ENCODE data around the gene RNF141. TPM values are rescaled to one million over a fixed set of nuclear protein-coding genes. Genes with fewer than 3 reads are reported as not detected.

The RNF141 gene
- 14.3 and 15.4 TPM in 2 replicates for total RNA-seq

- Mint-ChIP-seq H3K27ac (peak within 1 kb of the TSS; percentile 78), H3K9me3 (peaks cover 4% of the 10 kb centered on the region), H3K4me1 (peaks cover 14% of the 10 kb centered on the region), H3K4me3 (peak within 1 kb of the TSS; percentile 92), H3K36me3 (ENCODE audit: low read depth) (no peaks in the 10 kb centered on the region), H3K27me3 (peaks cover 3% of the 10 kb centered on the region)
- intact Hi-C loops (cut with micrococcal nuclease) = loop anchor here (1.0 to 5.0 kb wide), 7 partner anchors 14 to 234 kb away; partner anchors contain the start of gene ADM
- peak; percentile 99 for DNase-seq
Measured at GRCh38 chr11:10540915-10541560, at the start of gene RNF141. TSS of gene RNF141 (minus strand) at chr11:10541187. CDS start at chr11:10534158, 7,029 bp downstream.

DNA sequence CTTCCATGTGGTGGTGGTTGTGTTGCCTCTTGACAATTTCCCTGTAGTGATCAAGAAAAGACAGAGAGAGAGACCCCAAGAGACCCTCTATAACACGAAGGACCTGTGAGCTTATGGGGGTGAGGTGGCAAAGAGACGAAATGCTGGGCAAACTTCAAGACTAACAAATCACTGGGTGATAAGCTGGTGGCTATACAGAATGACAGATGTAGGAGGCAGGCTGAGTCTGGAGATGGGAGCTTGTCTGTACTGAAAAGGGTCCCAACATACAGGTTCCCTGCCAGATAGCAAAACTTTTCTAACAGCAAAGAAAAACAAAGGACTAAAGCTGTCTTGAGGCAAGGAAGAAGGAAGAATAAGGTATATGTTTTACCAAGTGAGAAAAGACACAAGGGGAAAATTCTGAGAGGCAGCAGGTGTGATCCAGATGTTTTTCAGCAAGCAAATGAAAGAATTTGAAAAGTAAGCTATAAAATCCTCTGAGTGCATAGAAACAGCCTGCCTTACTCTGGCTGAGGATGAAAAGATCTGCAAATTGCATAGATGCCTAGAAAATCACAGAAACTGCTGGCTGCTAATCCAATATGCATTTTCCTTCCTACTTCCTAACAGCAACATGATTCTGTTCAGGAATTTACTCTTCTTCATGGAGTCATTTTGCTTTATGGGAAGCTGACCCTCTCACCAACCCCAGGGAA lies 49.4 kb upstream of the RNF141 start:
- Mint-ChIP-seq H3K4me1 (peaks cover 19% of the 10 kb centered on the region), H3K9me3 (no peaks in the 10 kb centered on the region), H3K4me3 (no peak overlapping the region), H3K27ac (no peak overlapping the region), H3K36me3 (ENCODE audit: low read depth) (no peaks in the 10 kb centered on the region), H3K27me3 (peaks cover 4% of the 10 kb centered on the region)
- intact Hi-C loops (cut with micrococcal nuclease) = no loop called here
- no peak for DNase-seq

DNA sequence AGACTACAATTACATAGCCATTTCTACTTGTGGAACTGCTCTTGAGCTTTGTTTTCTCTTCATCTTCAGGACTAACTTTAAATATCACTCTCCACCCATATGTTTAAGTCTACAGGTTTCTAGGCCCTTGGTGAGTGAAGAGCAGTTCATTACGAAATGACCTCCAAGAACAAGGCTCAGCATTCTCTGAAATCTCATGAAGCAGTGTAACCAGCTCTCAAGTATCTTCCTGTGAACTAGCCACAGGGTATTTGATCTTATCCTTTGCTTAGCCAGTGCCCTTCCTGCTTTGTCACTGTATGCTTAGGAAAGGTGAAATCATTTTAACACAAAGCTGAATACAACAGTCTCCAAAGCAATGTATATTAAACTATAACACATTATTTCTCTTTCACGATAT lies 47.9 kb upstream of the RNF141 start:
- Mint-ChIP-seq H3K9me3 (no peaks in the 10 kb centered on the region), H3K4me1 (peaks cover 15% of the 10 kb centered on the region)
- intact Hi-C loops (cut with micrococcal nuclease) = no loop called here

GRCh38 chr11:10587995-10588394 lies 47.0 kb upstream of the RNF141 start:
- H3K4me3 Mint-ChIP-seq = no peak overlapping the region
- H3K36me3 Mint-ChIP-seq (ENCODE audit: low read depth) = no peaks in the 10 kb centered on the region
- H3K4me1 Mint-ChIP-seq = peaks cover 15% of the 10 kb centered on the region
- intact Hi-C loops (cut with micrococcal nuclease) = no loop called here
- H3K27ac Mint-ChIP-seq = no peak overlapping the region
- H3K9me3 Mint-ChIP-seq = no peaks in the 10 kb centered on the region
- DNase-seq = no peak
- H3K27me3 Mint-ChIP-seq = peaks cover 12% of the 10 kb centered on the region

More for the DNA sequence above, 47.9 kb upstream of the RNF141 start:
- Mint-ChIP-seq H3K27me3 (peaks cover 4% of the 10 kb centered on the region), H3K36me3 (ENCODE audit: low read depth) (no peaks in the 10 kb centered on the region), H3K4me3 (no peak overlapping the region), H3K27ac (no peak overlapping the region)
- no peak for DNase-seq

DNA sequence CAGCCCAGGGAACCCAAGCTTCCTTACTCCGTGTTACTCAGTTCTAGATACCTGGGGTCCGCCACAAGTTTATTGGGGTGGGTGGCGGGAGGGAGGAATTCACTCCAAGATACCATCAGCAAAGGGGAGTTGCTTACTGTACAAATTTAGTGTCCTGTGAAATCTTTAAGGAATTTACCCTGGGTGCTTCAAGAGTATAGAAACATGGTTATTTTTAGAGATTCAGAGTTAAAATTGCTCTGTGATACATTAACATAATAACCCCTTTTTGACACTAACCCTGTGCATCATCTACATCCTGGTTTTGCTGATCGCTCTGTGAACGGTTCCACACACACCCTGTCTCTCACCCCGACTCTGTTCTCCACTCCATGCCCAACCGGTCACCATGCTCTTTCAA lies 46.4 kb upstream of the RNF141 start:
- H3K4me3 Mint-ChIP-seq = no peak overlapping the region
- H3K36me3 Mint-ChIP-seq (ENCODE audit: low read depth) = no peaks in the 10 kb centered on the region
- H3K27ac Mint-ChIP-seq = no peak overlapping the region
- DNase-seq = no peak
- peaks cover 15% of the 10 kb centered on the region for H3K4me1 Mint-ChIP-seq
- intact Hi-C loops (cut with micrococcal nuclease) = no loop called here
- H3K9me3 Mint-ChIP-seq = no peaks in the 10 kb centered on the region
- H3K27me3 Mint-ChIP-seq = peaks cover 14% of the 10 kb centered on the region

DNA sequence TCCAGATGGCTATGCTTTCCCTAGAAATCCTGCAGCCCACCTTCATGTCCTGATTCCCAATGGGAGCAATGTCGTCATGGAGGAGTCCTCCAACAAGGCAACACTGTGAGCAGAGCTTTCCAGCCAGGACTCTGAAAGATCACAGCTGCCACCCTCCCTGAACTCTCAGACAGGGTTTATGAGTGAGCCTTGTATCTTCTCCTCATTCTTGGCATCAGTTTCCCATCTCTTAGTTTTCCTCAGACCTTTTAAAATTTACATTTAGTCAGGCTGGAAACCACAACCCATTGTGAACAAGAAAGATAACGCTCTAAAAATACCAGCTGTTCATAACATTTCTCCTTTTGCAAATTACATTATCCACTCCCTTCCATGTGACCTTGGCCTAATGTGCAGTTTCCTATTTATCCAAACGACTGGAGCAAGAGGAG lies 43.1 kb upstream of the RNF141 start:
- Mint-ChIP-seq H3K27me3 (peaks cover 15% of the 10 kb centered on the region), H3K4me3 (no peak overlapping the region), H3K36me3 (ENCODE audit: low read depth) (no peaks in the 10 kb centered on the region), H3K27ac (no peak overlapping the region), H3K4me1 (peaks cover 11% of the 10 kb centered on the region), H3K9me3 (no peaks in the 10 kb centered on the region)
- intact Hi-C loops (cut with micrococcal nuclease) = no loop called here
- DNase-seq = no peak

- Mint-ChIP-seq H3K4me1 (peaks cover 2% of the 10 kb centered on the region), H3K27me3 (peaks cover 26% of the 10 kb centered on the region), H3K36me3 (ENCODE audit: low read depth) (no peaks in the 10 kb centered on the region), H3K4me3 (no peak overlapping the region), H3K27ac (no peak overlapping the region), H3K9me3 (no peaks in the 10 kb centered on the region)
- no peak for DNase-seq
- intact Hi-C loops (cut with micrococcal nuclease) = no loop called here
Measured at GRCh38 chr11:10581481-10582019, 40.6 kb upstream of the RNF141 start.

GRCh38 chr11:10580623-10581022 lies 39.6 kb upstream of the RNF141 start:
- intact Hi-C loops (cut with micrococcal nuclease) = no loop called here
- no peaks in the 10 kb centered on the region for H3K36me3 Mint-ChIP-seq (ENCODE audit: low read depth)

GRCh38 chr11:10579700-10580099 lies 38.7 kb upstream of the RNF141 start:
- peaks cover 25% of the 10 kb centered on the region for H3K27me3 Mint-ChIP-seq
- no peak for DNase-seq
- no peaks in the 10 kb centered on the region for H3K9me3 Mint-ChIP-seq
- H3K4me1 Mint-ChIP-seq = no peaks in the 10 kb centered on the region
- H3K27ac Mint-ChIP-seq = no peak overlapping the region
- H3K36me3 Mint-ChIP-seq (ENCODE audit: low read depth) = no peaks in the 10 kb centered on the region
- intact Hi-C loops (cut with micrococcal nuclease) = no loop called here
- H3K4me3 Mint-ChIP-seq = no peak overlapping the region

More at GRCh38 chr11:10580623-10581022, 39.6 kb upstream of the RNF141 start:
- no peak overlapping the region for H3K27ac Mint-ChIP-seq
- H3K27me3 Mint-ChIP-seq = peaks cover 24% of the 10 kb centered on the region
- H3K9me3 Mint-ChIP-seq = no peaks in the 10 kb centered on the region
- no peaks in the 10 kb centered on the region for H3K4me1 Mint-ChIP-seq
- no peak overlapping the region for H3K4me3 Mint-ChIP-seq
- DNase-seq = no peak

GRCh38 chr11:10576035-10576398 lies 35.0 kb upstream of the RNF141 start:
- Mint-ChIP-seq H3K27ac (no peak overlapping the region), H3K36me3 (ENCODE audit: low read depth) (no peaks in the 10 kb centered on the region), H3K4me3 (no peak overlapping the region), H3K27me3 (peaks cover 24% of the 10 kb centered on the region), H3K9me3 (no peaks in the 10 kb centered on the region), H3K4me1 (no peaks in the 10 kb centered on the region)
- intact Hi-C loops (cut with micrococcal nuclease) = no loop called here
- no peak for DNase-seq

GRCh38 chr11:10575346-10576034 lies 34.5 kb upstream of the RNF141 start:
- Mint-ChIP-seq H3K27me3 (peaks cover 24% of the 10 kb centered on the region), H3K9me3 (no peaks in the 10 kb centered on the region), H3K36me3 (ENCODE audit: low read depth) (no peaks in the 10 kb centered on the region), H3K4me3 (no peak overlapping the region), H3K27ac (no peak overlapping the region), H3K4me1 (no peaks in the 10 kb centered on the region)
- no peak for DNase-seq
- intact Hi-C loops (cut with micrococcal nuclease) = no loop called here

GRCh38 chr11:10573556-10573955 lies 32.6 kb upstream of the RNF141 start:
- no peak for DNase-seq
- H3K4me1 Mint-ChIP-seq = no peaks in the 10 kb centered on the region
- intact Hi-C loops (cut with micrococcal nuclease) = no loop called here
- H3K27me3 Mint-ChIP-seq = peaks cover 26% of the 10 kb centered on the region
- H3K27ac Mint-ChIP-seq = no peak overlapping the region
- H3K4me3 Mint-ChIP-seq = no peak overlapping the region
- H3K36me3 Mint-ChIP-seq (ENCODE audit: low read depth) = no peaks in the 10 kb centered on the region
- no peaks in the 10 kb centered on the region for H3K9me3 Mint-ChIP-seq

GRCh38 chr11:10573028-10573427 lies 32.0 kb upstream of the RNF141 start:
- Mint-ChIP-seq H3K36me3 (ENCODE audit: low read depth) (no peaks in the 10 kb centered on the region), H3K4me1 (no peaks in the 10 kb centered on the region), H3K4me3 (no peak overlapping the region), H3K9me3 (no peaks in the 10 kb centered on the region), H3K27ac (no peak overlapping the region), H3K27me3 (peaks cover 23% of the 10 kb centered on the region)
- DNase-seq = no peak
- intact Hi-C loops (cut with micrococcal nuclease) = no loop called here

GRCh38 chr11:10572533-10572932 lies 31.5 kb upstream of the RNF141 start:
- DNase-seq = no peak
- no peak overlapping the region for H3K27ac Mint-ChIP-seq
- H3K36me3 Mint-ChIP-seq (ENCODE audit: low read depth) = no peaks in the 10 kb centered on the region
- H3K9me3 Mint-ChIP-seq = no peaks in the 10 kb centered on the region
- H3K4me1 Mint-ChIP-seq = no peaks in the 10 kb centered on the region
- peaks cover 21% of the 10 kb centered on the region for H3K27me3 Mint-ChIP-seq
- intact Hi-C loops (cut with micrococcal nuclease) = no loop called here
- H3K4me3 Mint-ChIP-seq = no peak overlapping the region
